Measurements from ENCODE around the gene ASXL1. TPM values are rescaled to one million over a fixed set of nuclear protein-coding genes. Genes with fewer than 3 reads are reported as not detected.
"Not testable (repeated sequence)": the region's sequence is repeated elsewhere in the genome, so short reads cannot be mapped to it uniquely, and the experiment has no call there.

The ASXL1 gene
- total RNA-seq, 1 donor from 2014 or later: 30.7 TPM

DNA sequence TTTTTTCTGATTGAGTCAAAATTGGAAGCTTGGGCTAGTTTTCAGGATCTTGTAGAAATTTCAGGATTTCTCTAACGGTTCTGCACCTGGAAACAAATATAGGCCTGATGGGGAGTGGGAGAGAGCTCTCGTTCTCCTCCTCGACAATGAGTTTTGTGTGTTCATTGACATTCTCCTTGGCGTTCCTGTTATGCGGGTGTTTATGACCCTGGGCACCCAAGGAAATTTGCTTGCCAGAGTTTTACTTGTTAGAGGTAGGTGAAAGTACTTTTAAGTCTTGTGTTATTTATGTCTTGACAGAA is 2.2 kb downstream of the ASXL1 start:
- no peak for DNase-seq (ENCODE audit: low read depth, low spot score)

DNA sequence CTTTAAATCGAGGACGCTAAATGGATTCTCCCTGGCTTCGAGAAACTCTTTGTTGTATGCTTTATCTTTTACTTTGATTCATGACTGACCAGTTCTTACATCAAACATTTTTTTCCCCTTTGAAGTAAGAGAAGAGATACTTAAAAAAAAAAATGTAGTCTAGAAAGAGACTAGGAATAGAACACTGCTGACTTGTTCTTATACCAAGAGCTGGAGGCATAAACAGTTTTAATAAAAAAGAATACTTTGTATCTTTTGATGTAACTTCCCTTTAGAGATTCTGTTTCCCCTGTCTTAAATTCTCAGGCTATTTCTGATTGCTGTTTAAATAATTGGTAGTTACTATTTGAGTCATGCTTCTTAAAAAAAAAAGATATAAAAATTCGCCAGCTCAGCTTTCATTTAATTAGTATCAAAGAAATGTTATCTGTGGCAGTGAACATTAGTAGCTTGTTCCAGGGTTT is 4.8 kb downstream of the ASXL1 start:
- DNase-seq (ENCODE audit: low read depth, low spot score): no peak

- DNase-seq (ENCODE audit: low read depth, low spot score): no peak
Measured at GRCh38 chr20:32363492-32363891, 5.4 kb downstream of the ASXL1 start.

GRCh38 chr20:32364554-32365208 is 6.5 kb downstream of the ASXL1 start:
- DNase-seq (ENCODE audit: low read depth, low spot score): no peak

DNA sequence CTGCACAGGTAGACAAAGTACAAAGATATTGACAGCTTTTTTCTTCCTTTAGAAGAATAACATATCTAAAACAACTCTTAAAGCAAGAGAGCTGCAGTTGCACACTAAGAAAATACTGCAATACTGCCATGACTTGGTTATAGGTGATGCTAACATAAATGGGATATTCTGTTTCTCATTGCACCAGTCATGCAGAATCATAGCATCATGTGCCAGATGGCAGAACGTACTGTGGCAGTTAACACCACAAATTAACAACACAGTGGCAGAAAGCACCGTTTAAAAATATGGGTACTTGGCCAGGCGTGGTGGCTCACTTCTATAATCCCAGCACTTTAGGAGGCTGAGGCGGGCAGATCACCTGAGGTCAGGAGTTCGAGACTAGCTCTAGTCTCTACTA is 7.4 kb downstream of the ASXL1 start:
- no peak for DNase-seq (ENCODE audit: low read depth, low spot score)

- DNase-seq (ENCODE audit: low read depth, low spot score): no peak
Measured at GRCh38 chr20:32366380-32366779, 8.2 kb downstream of the ASXL1 start.

DNA sequence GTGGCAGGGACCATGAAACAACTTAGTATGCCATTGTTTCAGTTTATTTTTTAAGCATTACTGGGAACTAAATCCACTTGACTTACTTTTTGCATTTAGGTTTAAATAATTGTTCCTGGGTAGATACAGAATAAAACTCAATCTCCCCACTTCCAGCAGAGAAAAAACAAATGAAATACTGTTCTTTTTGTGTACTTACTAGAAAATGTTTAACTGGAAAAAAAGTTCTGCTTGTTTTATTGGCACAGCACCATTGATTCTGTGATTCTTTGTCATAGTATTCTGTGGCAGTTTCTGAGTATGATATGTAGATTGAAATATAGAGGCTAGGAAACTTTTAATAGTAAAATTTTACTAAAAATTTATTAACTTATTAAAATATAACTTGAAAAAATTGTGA is 10.2 kb downstream of the ASXL1 start:
- DNase-seq (ENCODE audit: low read depth, low spot score): no peak

DNA sequence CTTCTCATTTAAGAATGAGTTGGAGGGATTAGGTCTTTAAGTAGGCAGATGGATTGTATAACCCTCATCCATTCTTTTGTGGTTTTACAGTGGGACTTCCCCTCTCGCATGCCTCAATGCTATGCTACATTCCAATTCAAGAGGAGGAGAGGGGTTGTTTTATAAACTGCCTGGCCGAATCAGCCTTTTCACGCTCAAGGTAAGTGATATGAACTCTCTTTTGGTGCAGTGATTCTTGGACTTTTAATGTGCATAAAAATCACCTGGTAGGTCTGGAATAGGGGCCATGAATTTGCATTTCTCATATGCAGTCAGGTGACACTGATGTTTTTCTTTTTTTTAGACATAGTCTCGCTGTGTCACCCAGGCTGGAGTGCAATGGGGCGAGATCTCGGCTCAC is 10.8 kb downstream of the ASXL1 start:
- DNase-seq (ENCODE audit: low read depth, low spot score): no peak

GRCh38 chr20:32370897-32371296 is 12.8 kb downstream of the ASXL1 start:
- no peak for DNase-seq (ENCODE audit: low read depth, low spot score)

- peak; percentile 57 for DNase-seq (ENCODE audit: low read depth, low spot score)
Measured at GRCh38 chr20:32378461-32378860, 20.3 kb downstream of the ASXL1 start.

DNA sequence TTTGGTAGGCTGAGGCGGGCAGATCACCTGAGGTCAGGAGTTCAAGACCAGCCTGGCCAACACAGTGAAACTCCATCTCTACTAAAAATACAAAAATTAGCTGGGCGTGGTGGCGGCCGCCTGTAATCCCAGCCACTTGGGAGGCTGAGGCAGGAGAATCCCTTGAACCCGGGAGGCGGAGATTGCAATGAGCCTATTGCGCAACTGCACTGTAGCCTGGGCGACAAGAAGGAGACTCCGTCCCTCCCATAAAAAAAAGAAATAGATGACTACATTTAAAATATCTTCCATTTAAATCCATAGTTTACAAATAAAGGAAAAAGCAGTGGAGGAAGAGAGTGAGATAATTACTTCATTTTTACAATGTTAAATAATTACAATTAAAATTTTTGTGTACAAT is 21.9 kb downstream of the ASXL1 start:
- DNase-seq (ENCODE audit: low read depth, low spot score): not testable (repeated sequence)

GRCh38 chr20:32380745-32381144 is 22.6 kb downstream of the ASXL1 start:
- no peak for DNase-seq (ENCODE audit: low read depth, low spot score)

DNA sequence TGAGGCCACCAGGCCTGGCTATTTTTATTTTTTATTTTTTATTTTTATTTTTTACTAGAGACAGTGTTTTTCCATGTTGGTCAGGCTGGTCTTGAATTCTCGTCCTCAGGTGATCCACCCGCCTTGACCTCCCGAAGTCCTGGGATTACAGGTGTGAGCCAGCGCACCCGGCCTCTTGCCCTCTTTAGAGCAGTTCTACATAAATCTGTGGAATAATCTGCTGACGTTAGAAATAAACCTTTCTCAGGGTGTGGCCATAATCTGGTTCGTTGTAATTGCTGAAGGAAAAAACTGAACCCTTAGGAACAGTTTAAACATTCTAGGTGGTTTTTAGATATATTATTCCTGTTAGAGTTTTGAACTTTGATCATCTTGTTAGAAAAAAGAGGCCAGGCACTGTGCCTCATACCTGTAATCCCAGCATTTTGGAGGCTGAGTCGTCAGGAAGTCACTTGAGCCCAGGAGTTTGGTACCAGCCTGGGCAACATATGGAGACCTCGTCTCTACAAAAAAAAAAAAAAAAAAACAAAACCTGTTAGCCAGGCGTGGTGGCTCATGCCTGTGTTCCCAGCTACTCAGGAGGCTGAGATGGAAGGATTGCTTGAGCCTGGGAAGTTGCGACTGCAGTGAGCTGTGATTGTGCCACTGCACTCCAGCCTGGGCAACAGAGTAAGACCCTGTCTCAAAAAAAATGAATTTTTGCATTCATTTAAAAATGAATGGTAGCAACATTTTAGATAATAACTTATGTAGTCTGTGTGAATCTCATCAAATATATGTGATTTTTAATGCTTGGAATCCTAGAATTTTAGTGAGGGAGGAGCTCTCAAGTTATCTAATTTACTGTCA is 24.2 kb downstream of the ASXL1 start:
- DNase-seq (ENCODE audit: low read depth, low spot score): no peak

- not testable (repeated sequence) for DNase-seq (ENCODE audit: low read depth, low spot score)
Measured at GRCh38 chr20:32383441-32383840, 25.3 kb downstream of the ASXL1 start.

DNA sequence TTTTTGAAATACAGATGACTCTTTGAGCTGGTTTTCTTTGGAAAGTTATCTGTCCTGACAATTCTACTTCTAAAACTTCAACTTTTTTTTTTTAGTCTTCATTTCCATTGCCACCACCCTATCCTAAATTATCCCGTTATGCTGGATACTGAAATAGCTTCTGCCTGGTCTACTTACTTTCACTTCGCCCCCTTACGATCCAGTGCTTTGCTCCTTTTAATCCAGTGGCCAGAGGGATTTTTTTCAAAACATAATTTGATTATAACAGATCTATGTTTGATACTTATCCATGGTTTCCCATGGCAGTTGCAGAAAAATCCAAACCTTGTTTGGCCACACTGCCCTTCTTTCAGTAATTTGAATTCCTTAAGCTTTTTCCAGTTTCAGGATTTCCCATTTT is 27.4 kb downstream of the ASXL1 start:
- DNase-seq (ENCODE audit: low read depth, low spot score): no peak

DNA sequence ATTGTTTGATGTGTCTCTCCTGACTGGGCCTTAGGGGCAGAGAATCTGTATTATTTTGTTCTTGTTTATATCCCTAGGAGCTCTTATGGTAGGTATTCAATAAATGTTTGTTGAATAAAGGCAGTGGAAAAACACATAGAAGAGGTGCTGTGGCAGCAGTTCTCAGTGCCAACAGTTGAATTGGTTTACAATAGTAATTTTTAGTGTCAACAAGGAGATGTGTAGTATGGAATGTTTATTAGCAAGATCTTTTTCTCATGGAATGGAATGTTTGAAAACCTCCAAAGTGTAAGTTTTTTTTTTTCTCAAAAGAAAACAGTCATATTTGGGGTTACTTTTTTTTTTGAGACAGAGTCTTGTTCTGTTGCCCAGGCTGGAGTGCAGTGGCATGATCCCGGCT is 28.0 kb downstream of the ASXL1 start:
- no peak for DNase-seq (ENCODE audit: low read depth, low spot score)

GRCh38 chr20:32387252-32387651 is 29.1 kb downstream of the ASXL1 start:
- no peak for DNase-seq (ENCODE audit: low read depth, low spot score)

DNA sequence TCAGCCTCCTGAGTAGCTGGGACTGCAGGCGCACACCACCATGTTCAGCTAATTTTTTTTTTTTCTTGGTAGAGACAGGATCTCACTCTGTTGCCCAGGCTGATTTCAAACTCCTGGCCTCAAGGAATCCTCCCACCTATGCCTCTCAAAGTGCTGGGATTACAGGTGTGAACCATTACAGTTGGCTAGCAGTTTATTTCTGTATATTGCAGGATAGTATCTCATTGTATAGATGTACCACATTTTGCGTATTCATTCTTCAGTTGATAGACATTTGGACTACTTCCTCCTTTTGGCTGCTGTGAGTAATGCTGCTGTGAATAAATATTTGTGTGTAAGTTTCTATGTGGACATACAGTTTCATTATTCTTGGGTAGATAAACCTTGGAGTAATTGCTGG is 32.9 kb downstream of the ASXL1 start:
- DNase-seq (ENCODE audit: low read depth, low spot score): no peak

- DNase-seq (ENCODE audit: low read depth, low spot score): no peak
Measured at GRCh38 chr20:32395066-32395465, 36.9 kb downstream of the ASXL1 start.

- DNase-seq (ENCODE audit: low read depth, low spot score): no peak
Measured at GRCh38 chr20:32396646-32397160, 38.6 kb downstream of the ASXL1 start.

DNA sequence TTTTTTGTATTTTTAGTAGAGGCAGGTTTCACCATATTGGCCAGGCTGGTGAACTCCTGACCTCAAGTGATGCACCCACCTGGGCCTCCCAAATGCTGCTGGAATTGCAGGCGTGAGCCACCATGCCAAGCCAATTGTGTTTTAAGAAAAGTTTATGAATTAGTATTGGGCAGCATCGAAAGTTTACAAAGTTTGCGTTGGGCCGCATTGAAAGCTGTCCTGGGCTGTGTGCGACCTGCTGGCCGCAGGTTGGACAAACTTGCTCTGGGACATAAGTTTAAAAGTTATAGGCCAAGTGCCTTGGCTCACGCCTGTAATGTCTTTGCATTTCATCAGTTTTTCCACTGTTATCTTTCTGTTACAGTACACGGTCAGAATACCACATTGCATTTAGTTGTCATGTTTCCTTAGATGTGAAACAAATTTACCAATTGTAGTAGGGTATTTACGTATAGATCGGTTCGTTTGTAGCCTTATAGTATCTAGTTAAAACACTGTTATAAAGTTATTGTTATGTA is 39.5 kb downstream of the ASXL1 start:
- DNase-seq (ENCODE audit: low read depth, low spot score): no peak

- DNase-seq (ENCODE audit: low read depth, low spot score): no peak
Measured at GRCh38 chr20:32400476-32400875, 42.3 kb downstream of the ASXL1 start.

GRCh38 chr20:32404017-32404416 is 45.9 kb downstream of the ASXL1 start:
- no peak for DNase-seq (ENCODE audit: low read depth, low spot score)

Measured in pulmonary artery endothelial cell (primary cell).